Measurements from ENCODE around the gene MBP.

The MBP gene

GRCh38 chr18:77098029-77098428, 34.6 kb downstream of the MBP start:
- DNase-seq = no peak

GRCh38 chr18:77096936-77097886, 35.4 kb downstream of the MBP start:
- no peak for DNase-seq

- no peak for DNase-seq
Measured at GRCh38 chr18:77095391-77096371, 36.9 kb downstream of the MBP start.

GRCh38 chr18:77093586-77093985, 39.0 kb downstream of the MBP start:
- no peak for DNase-seq

GRCh38 chr18:77093067-77093430, 39.5 kb downstream of the MBP start:
- DNase-seq = no peak

- no peak for DNase-seq
Measured at GRCh38 chr18:77092104-77093066, 40.2 kb downstream of the MBP start.

- no peak for DNase-seq
Measured at GRCh38 chr18:77091366-77091765, 41.2 kb downstream of the MBP start.

- DNase-seq = no peak
Measured at GRCh38 chr18:77090546-77091174, 41.9 kb downstream of the MBP start.

GRCh38 chr18:77089723-77090285, 42.8 kb downstream of the MBP start:
- DNase-seq = no peak

- DNase-seq = no peak
Measured at GRCh38 chr18:77088963-77089722, 43.4 kb downstream of the MBP start.

GRCh38 chr18:77087393-77088141, 45.0 kb downstream of the MBP start:
- no peak for DNase-seq

GRCh38 chr18:77086656-77087392, 45.8 kb downstream of the MBP start:
- no peak for DNase-seq

GRCh38 chr18:77086034-77086433, 46.5 kb downstream of the MBP start:
- DNase-seq = no peak

GRCh38 chr18:77084688-77085035, 47.9 kb downstream of the MBP start:
- no peak for DNase-seq

GRCh38 chr18:77082316-77082955, 50.1 kb downstream of the MBP start:
- no peak for DNase-seq

- DNase-seq = no peak
Measured at GRCh38 chr18:77081390-77081778, 51.2 kb downstream of the MBP start.

GRCh38 chr18:77079954-77080682, 52.5 kb downstream of the MBP start:
- DNase-seq = no peak

GRCh38 chr18:77079088-77079487, 53.5 kb downstream of the MBP start:
- DNase-seq = no peak
